ENCODE data around the gene CAMK2A. TPM values are rescaled to one million over a fixed set of nuclear protein-coding genes. Genes with fewer than 3 reads are reported as not detected.

Gene CAMK2A
- polyA plus RNA-seq, 2 of the 4 experiments (the other 2 are of a cell fraction) = 0.09 to 0.93 TPM

GRCh38 chr5:150264667-150265603, 24.6 kb downstream of the CAMK2A start (continued):
- TF ChIP-seq CTCF (IDR thresholded peaks at IDR 0.05) (no peak), REST (IDR thresholded peaks at IDR 0.05) (no peak), HOXB13 (CRISPR knock-in tag; IDR thresholded peaks at IDR 0.05; ENCODE audit: low read depth) (no peak), ESRRA (IDR thresholded peaks at IDR 0.05; ENCODE audit: borderline replicate concordance, low read length) (no peak), ATOH8 (CRISPR knock-in tag; IDR thresholded peaks at IDR 0.05; ENCODE audit: low read depth) (no peak), GATA3 (IDR thresholded peaks at IDR 0.05; ENCODE audit: borderline replicate concordance) (no peak), E2F6 (IDR thresholded peaks at IDR 0.05; ENCODE audit: borderline replicate concordance, low read depth) (no peak), FOSL2 (IDR thresholded peaks at IDR 0.05) (no peak), FOSL2 (CRISPR knock-in tag; IDR thresholded peaks at IDR 0.05) (no peak), CEBPB (IDR thresholded peaks at IDR 0.05) (no peak)

GRCh38 chr5:150263801-150264621, 25.6 kb downstream of the CAMK2A start:
- DNase-seq (ENCODE audit: low read depth in 1 of 2, low spot score in 1 of 2) = peak; percentile 77 to 81
- TF ChIP-seq RNF2 (IDR thresholded peaks at IDR 0.05; ENCODE audit: borderline replicate concordance, low read depth) = no peak
- no peak; the same call in 1 of the 2 replicates for TF ChIP-seq FOSL2 (IDR thresholded peaks at IDR 0.05)
- TF ChIP-seq FOSL2 (CRISPR knock-in tag; IDR thresholded peaks at IDR 0.05) = peak; percentile 65
- TF ChIP-seq JUN (IDR thresholded peaks at IDR 0.05) = peak in 1 of 2 experiments; percentile 72; a peak in 3 of 5 replicates
- peak; percentile 66 for TF ChIP-seq MAX (IDR thresholded peaks at IDR 0.05)
- peak; percentile 72 for TF ChIP-seq MAFK (IDR thresholded peaks at IDR 0.05; ENCODE audit: partially characterized antibody)
- no peak; the same call in 1 of the 2 replicates for TF ChIP-seq NFE2L2 (conservative IDR thresholded peaks at IDR 0.05; ENCODE audit: low read length)
- peak; percentile 92 for TF ChIP-seq ZFP36 (IDR thresholded peaks at IDR 0.05; ENCODE audit: borderline replicate concordance, partially characterized antibody)
- TF ChIP-seq JUNB (IDR thresholded peaks at IDR 0.05) = peak; percentile 16; the same call in 1 of the 2 replicates
- peak; percentile 41 to 78; a peak in 3 of 4 replicates for TF ChIP-seq CEBPB (IDR thresholded peaks at IDR 0.05)
- ChIA-PET POLR2A (no interaction called here), CTCF (interaction anchor here (0.6 to 2.8 kb wide), 8 partner anchors 9 to 101 kb away, joined by 3 to 13 read pairs (median 4); no protein-coding TSS in a partner anchor)
- Histone ChIP-seq H3K4me3 (no peak overlapping the region), H3K4me1 (peaks cover 53% of the 10 kb centered on the region), H3K9me3 (no peaks in the 10 kb centered on the region), H3K4me2 (peak overlapping the region; percentile 66), H3K27ac (peak overlapping the region; percentile 63 to 88)
- peak; percentile 81 to 90 for ATAC-seq
- WGBS (ENCODE audit: missing lambda C conversion rate) = 35% methylated on average over 9 of the region's 11 CpGs
- peak; percentile 80 for FAIRE-seq

Measured in A549 (cell line).